ENCODE data around the gene MBD5. TPM values are rescaled to one million over a fixed set of nuclear protein-coding genes. Genes with fewer than 3 reads are reported as not detected.

MBD5 gene
- total RNA-seq, 2 experiments from 2014 or later, result 13.8 to 46.3 TPM

GRCh38 chr2:148273158-148273691, 252.3 kb downstream of the MBD5 start:
- Histone ChIP-seq H3K9me3 (ENCODE audit: low read length) (no peaks in the 10 kb centered on the region), H3K9me2 (ENCODE audit: insufficient read depth, low read length) (no peaks in the 10 kb centered on the region), H3K4me3 (ENCODE audit: low read depth, low read length, poor library complexity, severe bottlenecking) (no peak overlapping the region), H3K27ac (ENCODE audit: low read depth, low read length, poor library complexity, severe bottlenecking) (no peak overlapping the region), H3K4me2 (ENCODE audit: low read length) (no peak overlapping the region), H3K4me1 (ENCODE audit: insufficient read depth, low read length, poor library complexity, severe bottlenecking) (no peaks in the 10 kb centered on the region), H3K79me2 (ENCODE audit: insufficient read depth, low read depth, low read length) (no peaks in the 10 kb centered on the region), H2AFZ (ENCODE audit: low read length) (no peak overlapping the region), H3K36me3 (ENCODE audit: insufficient read depth, low read length) (no peaks in the 10 kb centered on the region), H4K20me1 (ENCODE audit: insufficient read depth, low read length) (no peaks in the 10 kb centered on the region)
- intact Hi-C loops (cut with micrococcal nuclease; ENCODE audit: unreplicated experiment), result no loop called here
- ChIA-PET CTCF (ENCODE audit: unreplicated experiment) (no interaction called here), POLR2A (no interaction called here)
- DNase-seq (ENCODE audit: low spot score), result no peak
- TF ChIP-seq CTCF (conservative IDR thresholded peaks at IDR 0.05; ENCODE audit: low read length) (no peak), EZH2phosphoT487 (IDR thresholded peaks at IDR 0.05; ENCODE audit: borderline replicate concordance, low read depth, low read length) (no peak)
- BruUV-seq (replicated peaks), result no TSS peak

DNA sequence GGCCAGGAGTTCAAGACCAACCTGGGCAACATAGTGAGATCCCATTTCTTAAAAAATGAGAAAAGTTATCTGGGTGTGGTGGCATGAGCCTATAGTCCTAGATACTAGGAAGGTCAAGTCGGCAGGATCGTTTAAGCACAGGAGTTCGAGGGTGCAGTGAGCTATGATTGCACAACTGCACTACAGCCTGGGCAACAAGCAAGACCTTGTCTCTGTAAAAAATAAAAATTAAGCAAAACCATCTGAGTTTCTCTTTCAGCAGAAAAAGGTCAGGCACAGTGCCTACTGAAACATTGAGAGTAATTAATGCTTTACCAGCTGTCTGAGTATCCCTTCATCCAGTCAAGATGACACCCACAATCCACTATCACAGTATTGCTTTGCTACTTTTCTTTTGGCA, 258.3 kb downstream of the MBD5 start:
- DNase-seq (ENCODE audit: low spot score), result no peak

More for the DNA sequence above, 258.3 kb downstream of the MBD5 start:
- CTCF ChIA-PET (ENCODE audit: unreplicated experiment), result no interaction called here
- no TSS peak for BruUV-seq (replicated peaks)
- no peaks in the 10 kb centered on the region for H3K9me2 ChIP-seq (ENCODE audit: insufficient read depth, low read length)
- TF ChIP-seq CTCF (conservative IDR thresholded peaks at IDR 0.05; ENCODE audit: low read length), result no peak
- TF ChIP-seq EZH2phosphoT487 (IDR thresholded peaks at IDR 0.05; ENCODE audit: borderline replicate concordance, low read depth, low read length), result no peak
- H2AFZ ChIP-seq (ENCODE audit: low read length), result no peak overlapping the region
- intact Hi-C loops (cut with micrococcal nuclease; ENCODE audit: unreplicated experiment), result no loop called here
- no peak overlapping the region for H3K27ac ChIP-seq (ENCODE audit: low read depth, low read length, poor library complexity, severe bottlenecking)
- H3K4me3 ChIP-seq (ENCODE audit: low read depth, low read length, poor library complexity, severe bottlenecking), result no peak overlapping the region
- H3K4me2 ChIP-seq (ENCODE audit: low read length), result no peak overlapping the region
- H3K4me1 ChIP-seq (ENCODE audit: insufficient read depth, low read length, poor library complexity, severe bottlenecking), result no peaks in the 10 kb centered on the region
- no peaks in the 10 kb centered on the region for H3K9me3 ChIP-seq (ENCODE audit: low read length)
- H4K20me1 ChIP-seq (ENCODE audit: insufficient read depth, low read length), result no peaks in the 10 kb centered on the region
- no peaks in the 10 kb centered on the region for H3K79me2 ChIP-seq (ENCODE audit: insufficient read depth, low read depth, low read length)
- POLR2A ChIA-PET, result interaction anchor here (0.6 to 1.0 kb wide), 3 partner anchors 19 to 1658 kb away, joined by 3 to 5 read pairs (median 4); no protein-coding TSS in a partner anchor
- no peaks in the 10 kb centered on the region for H3K36me3 ChIP-seq (ENCODE audit: insufficient read depth, low read length)
